MM.1S (cell line): ENCODE data around the gene ARHGEF19.

ENCODE experiments used
- DNase-seq: peaks from one replicate; pipeline ENCODE4 v3.0.0-alpha.2; 2015
- H2AFZ ChIP-seq: fragments of 300-600 bp; sonication (generic); 2 replicates; pipeline ENCODE4 v1.6.0; 2016; ENCODE audit warnings: antibody characterized with exemption, low read length
- H3F3A ChIP-seq: fragments of 300-600 bp; sonication (generic); 2 replicates; pipeline ENCODE4 v1.6.1; 2016; ENCODE audit warnings: mild to moderate bottlenecking, antibody characterized with exemption, low read length, moderate library complexity, mixed read lengths; ENCODE audit not compliant: insufficient read depth
- H3K27ac ChIP-seq: fragments of 300-600 bp; sonication (generic); 2 replicates; pipeline ENCODE4 v1.5.1; 2016; ENCODE audit warnings: mild to moderate bottlenecking, low read length
- H3K27me3 ChIP-seq: fragments of 300-600 bp; sonication (generic); replicated peaks from 2 replicates; pipeline ENCODE4 v1.6.0; 2016; ENCODE audit warnings: low read length; ENCODE audit not compliant: insufficient read depth
- H3K36me3 ChIP-seq: fragments of 300-600 bp; sonication (generic); replicated peaks from 2 replicates; pipeline ENCODE4 v1.6.1; 2016; ENCODE audit warnings: mild to moderate bottlenecking, low read length, mixed read lengths; ENCODE audit not compliant: insufficient read depth
- H3K4me1 ChIP-seq: fragments of 300-600 bp; sonication (generic); 2 replicates; pipeline ENCODE4 v1.6.1; 2016; ENCODE audit warnings: low read length, mixed read lengths
- H3K4me2 ChIP-seq: fragments of 300-600 bp; sonication (generic); 2 replicates; pipeline ENCODE4 v1.6.0; 2016; ENCODE audit warnings: low read depth, low read length
- H3K4me3 ChIP-seq: fragments of 300-600 bp; sonication (generic); 2 replicates; pipeline ENCODE4 v1.5.1; 2016; ENCODE audit warnings: low read length, mixed read lengths
- H3K79me2 ChIP-seq: fragments of 300-600 bp; sonication (generic); 2 replicates; pipeline ENCODE4 v1.6.1; 2016; ENCODE audit warnings: mixed run types, low read length, mixed read lengths
- H3K9ac ChIP-seq: fragments of 300-600 bp; sonication (generic); 2 replicates; pipeline ENCODE4 v1.6.1; 2016; ENCODE audit warnings: low read length, mixed read lengths
- H3K9me2 ChIP-seq: fragments of 300-600 bp; sonication (generic); replicated peaks from 2 replicates; pipeline ENCODE4 v1.6.1; 2016; ENCODE audit warnings: mild to moderate bottlenecking, low read length, mixed read lengths; ENCODE audit not compliant: insufficient read depth
- H3K9me3 ChIP-seq: fragments of 300-600 bp; sonication (generic); replicated peaks from 2 replicates; pipeline ENCODE4 v1.6.1; 2016; ENCODE audit warnings: mild to moderate bottlenecking, low read length, mixed read lengths; ENCODE audit not compliant: insufficient read depth
- H4K20me1 ChIP-seq: fragments of 300-600 bp; sonication (generic); 2 replicates; pipeline ENCODE4 v1.6.1; 2016; ENCODE audit warnings: mild to moderate bottlenecking, low read length, moderate library complexity, mixed read lengths; ENCODE audit not compliant: insufficient read depth
- EZH2 ChIP-seq: fragments of 300-600 bp; sonication (generic); optimal IDR thresholded peaks from 2 replicates; pipeline ENCODE3; 2017; ENCODE audit warnings: low read depth, mild to moderate bottlenecking, antibody characterized with exemption, low read length, mixed read lengths
- EZH2phosphoT487 ChIP-seq: fragments of 300-600 bp; sonication (generic); IDR thresholded peaks from 2 replicates; pipeline ENCODE4 v1.6.1; 2018; ENCODE audit warnings: antibody characterized with exemption, low read length
- TF ChIP-seq, protein P1 (sequence below): fragments of 300-600 bp; sonication (generic); IDR thresholded peaks from 2 replicates; pipeline ENCODE4 v1.5.1; 2016; ENCODE audit warnings: antibody characterized with exemption, low read length, mixed read lengths

Gene ARHGEF19

DNA sequence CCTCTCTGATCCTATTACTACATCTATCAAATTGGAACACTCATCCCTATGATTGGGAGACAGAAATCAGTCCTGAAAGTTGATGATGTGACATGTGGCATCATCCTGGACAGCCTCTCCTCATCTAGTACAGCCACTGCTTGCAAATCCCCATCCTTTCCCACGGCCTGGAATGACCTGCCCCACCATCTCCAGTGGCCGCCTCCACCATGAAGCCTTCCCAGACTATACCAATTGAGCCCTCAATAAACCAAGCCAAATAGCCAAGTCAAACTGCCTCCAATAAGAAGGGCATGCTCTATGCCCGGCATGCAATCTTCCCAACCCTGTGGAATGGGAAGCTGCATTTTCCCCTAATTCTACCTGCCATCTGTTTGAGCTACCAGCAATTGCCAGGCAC, 561 bp upstream of the ARHGEF19 start:
- H3K27me3 ChIP-seq, result peaks cover 5% of the 10 kb centered on the region; the same call in 1 of the 2 replicates
- no peak overlapping the region for H3K9ac ChIP-seq
- no peak overlapping the region for H3K4me3 ChIP-seq
- no peak overlapping the region for H2AFZ ChIP-seq
- H3K79me2 ChIP-seq, result no peaks in the 10 kb centered on the region
- no peak overlapping the region for H3K4me2 ChIP-seq
- TF ChIP-seq, protein P1, sequence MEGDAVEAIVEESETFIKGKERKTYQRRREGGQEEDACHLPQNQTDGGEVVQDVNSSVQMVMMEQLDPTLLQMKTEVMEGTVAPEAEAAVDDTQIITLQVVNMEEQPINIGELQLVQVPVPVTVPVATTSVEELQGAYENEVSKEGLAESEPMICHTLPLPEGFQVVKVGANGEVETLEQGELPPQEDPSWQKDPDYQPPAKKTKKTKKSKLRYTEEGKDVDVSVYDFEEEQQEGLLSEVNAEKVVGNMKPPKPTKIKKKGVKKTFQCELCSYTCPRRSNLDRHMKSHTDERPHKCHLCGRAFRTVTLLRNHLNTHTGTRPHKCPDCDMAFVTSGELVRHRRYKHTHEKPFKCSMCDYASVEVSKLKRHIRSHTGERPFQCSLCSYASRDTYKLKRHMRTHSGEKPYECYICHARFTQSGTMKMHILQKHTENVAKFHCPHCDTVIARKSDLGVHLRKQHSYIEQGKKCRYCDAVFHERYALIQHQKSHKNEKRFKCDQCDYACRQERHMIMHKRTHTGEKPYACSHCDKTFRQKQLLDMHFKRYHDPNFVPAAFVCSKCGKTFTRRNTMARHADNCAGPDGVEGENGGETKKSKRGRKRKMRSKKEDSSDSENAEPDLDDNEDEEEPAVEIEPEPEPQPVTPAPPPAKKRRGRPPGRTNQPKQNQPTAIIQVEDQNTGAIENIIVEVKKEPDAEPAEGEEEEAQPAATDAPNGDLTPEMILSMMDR, result no peak
- TF ChIP-seq EZH2 (no peak), EZH2phosphoT487 (no peak)
- H3K27ac ChIP-seq, result no peak overlapping the region
- no peaks in the 10 kb centered on the region for H3F3A ChIP-seq
- H3K36me3 ChIP-seq, result no peaks in the 10 kb centered on the region
- no peaks in the 10 kb centered on the region for H3K9me3 ChIP-seq
- peaks cover 12% of the 10 kb centered on the region; the same call in 1 of the 2 replicates for H3K4me1 ChIP-seq
- H3K9me2 ChIP-seq, result no peaks in the 10 kb centered on the region
- H4K20me1 ChIP-seq, result no peaks in the 10 kb centered on the region
- DNase-seq, result no peak

DNA sequence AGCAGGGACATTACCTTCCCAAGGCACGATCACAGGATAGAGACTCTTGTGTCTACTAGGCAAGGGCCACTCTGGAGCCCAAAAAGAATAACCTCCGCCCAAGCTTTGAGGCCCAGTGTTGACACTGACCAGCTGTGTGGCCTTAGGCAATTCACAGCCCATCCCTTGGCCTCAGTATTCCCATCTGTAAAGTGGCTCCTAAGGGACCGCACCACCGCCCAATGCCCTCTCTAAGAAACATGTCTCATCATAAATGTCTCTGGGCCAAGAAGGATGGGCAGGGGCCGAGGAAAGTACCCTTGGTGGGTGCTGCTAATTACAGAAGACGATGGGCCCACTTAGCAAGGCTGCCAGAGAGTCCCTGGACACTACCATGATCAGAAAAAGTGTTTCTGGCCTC, 628 bp downstream of the ARHGEF19 start:
- Histone ChIP-seq H3K9ac (no peak overlapping the region), H3K4me2 (no peak overlapping the region), H3K27me3 (peaks cover 5% of the 10 kb centered on the region; the same call in 1 of the 2 replicates), H3K4me3 (no peak overlapping the region), H3F3A (peaks cover under 1% of the 10 kb centered on the region; the same call in 1 of the 2 replicates), H2AFZ (no peak overlapping the region), H3K4me1 (peaks cover 7% of the 10 kb centered on the region; the same call in 1 of the 2 replicates), H3K27ac (no peak overlapping the region), H3K9me2 (no peaks in the 10 kb centered on the region), H3K9me3 (no peaks in the 10 kb centered on the region), H4K20me1 (no peaks in the 10 kb centered on the region), H3K36me3 (no peaks in the 10 kb centered on the region), H3K79me2 (no peaks in the 10 kb centered on the region)
- DNase-seq, result no peak
- TF ChIP-seq EZH2 (no peak), EZH2phosphoT487 (no peak)

DNA sequence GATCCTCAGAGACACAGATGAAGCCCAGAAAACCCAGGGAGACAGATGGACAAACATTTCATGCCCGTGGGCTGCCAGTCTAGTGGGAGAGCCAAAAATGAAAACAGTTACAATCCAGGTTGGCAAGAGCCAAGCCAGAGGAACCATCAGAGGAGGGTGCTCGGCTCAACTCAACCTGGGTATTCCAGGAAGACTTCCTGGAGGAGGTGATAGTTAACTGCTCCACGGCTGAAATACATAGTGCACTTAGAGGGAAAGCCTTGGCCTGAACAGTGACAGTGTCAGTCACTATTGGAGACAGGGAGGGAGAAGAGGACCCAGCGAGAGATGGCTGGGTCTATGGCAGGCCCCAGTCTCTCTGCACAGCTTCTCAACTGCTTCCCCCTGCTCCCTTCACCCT, 1.9 kb downstream of the ARHGEF19 start:
- Histone ChIP-seq H3F3A (peaks cover 4% of the 10 kb centered on the region; the same call in 1 of the 2 replicates), H3K27ac (no peak overlapping the region), H3K9me2 (no peaks in the 10 kb centered on the region), H4K20me1 (no peaks in the 10 kb centered on the region), H2AFZ (no peak overlapping the region), H3K9ac (no peak overlapping the region), H3K4me3 (no peak overlapping the region), H3K4me2 (no peak overlapping the region), H3K79me2 (no peaks in the 10 kb centered on the region), H3K36me3 (no peaks in the 10 kb centered on the region), H3K9me3 (no peaks in the 10 kb centered on the region), H3K27me3 (no peaks in the 10 kb centered on the region), H3K4me1 (no peaks in the 10 kb centered on the region; the same call in 1 of the 2 replicates)
- TF ChIP-seq EZH2, result no peak
- TF ChIP-seq, protein P1, result no peak
- no peak for TF ChIP-seq EZH2phosphoT487
- no peak for DNase-seq

- H3K9me3 ChIP-seq, result no peaks in the 10 kb centered on the region
- H3K9ac ChIP-seq, result no peak overlapping the region
- no peaks in the 10 kb centered on the region for H3K79me2 ChIP-seq
- H3K4me2 ChIP-seq, result no peak overlapping the region
- no peak overlapping the region for H3K27ac ChIP-seq
- H4K20me1 ChIP-seq, result no peaks in the 10 kb centered on the region
- H3K36me3 ChIP-seq, result no peaks in the 10 kb centered on the region
- no peaks in the 10 kb centered on the region; the same call in 1 of the 2 replicates for H3K4me1 ChIP-seq
- DNase-seq, result no peak
- TF ChIP-seq EZH2, result no peak
- TF ChIP-seq, protein P1, result no peak
- no peak for TF ChIP-seq EZH2phosphoT487
- no peaks in the 10 kb centered on the region for H3K9me2 ChIP-seq
- no peak overlapping the region for H3K4me3 ChIP-seq
- no peaks in the 10 kb centered on the region for H3K27me3 ChIP-seq
- H2AFZ ChIP-seq, result no peak overlapping the region
- H3F3A ChIP-seq, result peaks cover 4% of the 10 kb centered on the region; the same call in 1 of the 2 replicates
Measured at GRCh38 chr1:16209847-16210407, 2.5 kb downstream of the ARHGEF19 start.
